Measurements from ENCODE around the gene FIP1L1.
A peak's percentile ranks its signal among the peaks of the same experiment; 100 is the strongest.
"Not testable (repeated sequence)": the region's sequence is repeated elsewhere in the genome, so short reads cannot be mapped to it uniquely, and the experiment has no call there.

Gene FIP1L1

GRCh38 chr4:53371843-53372521, 5.5 kb upstream of the FIP1L1 start:
- H3K4me3 ChIP-seq = no peak overlapping the region
- no peak overlapping the region for H3K27ac ChIP-seq

- no peak overlapping the region for H3K27ac ChIP-seq
- H3K4me3 ChIP-seq = no peak overlapping the region
These were observed 2.6 kb upstream of the FIP1L1 start for GRCh38 chr4:53374777-53375258.

GRCh38 chr4:53376900-53377299, 541 bp upstream of the FIP1L1 start:
- Histone ChIP-seq H3K4me3 (peak overlapping the region; percentile 66 to 99 (median 91)), H3K27ac (peak overlapping the region in 17 of 21 experiments; percentile 79 to 98 (median 92))

GRCh38 chr4:53378171-53378482, 686 bp downstream of the FIP1L1 start:
- peak overlapping the region; percentile 71 to 98 (median 92) for H3K27ac ChIP-seq

GRCh38 chr4:53380221-53380620, 2.8 kb downstream of the FIP1L1 start:
- Histone ChIP-seq H3K27ac (no peak overlapping the region), H3K4me3 (no peak overlapping the region)

More at GRCh38 chr4:53378171-53378482, 686 bp downstream of the FIP1L1 start:
- peak overlapping the region; percentile 66 to 99 (median 91) for H3K4me3 ChIP-seq

GRCh38 chr4:53409479-53409878, 32.0 kb downstream of the FIP1L1 start:
- not testable (repeated sequence) for H3K4me3 ChIP-seq, H3K27ac ChIP-seq

GRCh38 chr4:53419208-53419607, 41.8 kb downstream of the FIP1L1 start:
- H3K4me3 ChIP-seq = no peak overlapping the region

GRCh38 chr4:53421791-53422190, 44.4 kb downstream of the FIP1L1 start:
- Histone ChIP-seq H3K27ac (no peak overlapping the region), H3K4me3 (no peak overlapping the region)

More at GRCh38 chr4:53419208-53419607, 41.8 kb downstream of the FIP1L1 start:
- H3K27ac ChIP-seq = no peak overlapping the region

GRCh38 chr4:53422367-53422766, 44.9 kb downstream of the FIP1L1 start:
- no peak overlapping the region for H3K4me3 ChIP-seq
- H3K27ac ChIP-seq = no peak overlapping the region

- H3K4me3 ChIP-seq = no peak overlapping the region
- H3K27ac ChIP-seq = no peak overlapping the region
These were observed 46.8 kb downstream of the FIP1L1 start for GRCh38 chr4:53424280-53424679.

GRCh38 chr4:53427366-53427765, 49.9 kb downstream of the FIP1L1 start:
- no peak overlapping the region for H3K4me3 ChIP-seq
- H3K27ac ChIP-seq = no peak overlapping the region

- no peak overlapping the region for H3K27ac ChIP-seq
- no peak overlapping the region for H3K4me3 ChIP-seq
These were observed 53.6 kb downstream of the FIP1L1 start for GRCh38 chr4:53431052-53431451.

GRCh38 chr4:53432528-53433424, 55.3 kb downstream of the FIP1L1 start:
- Histone ChIP-seq H3K4me3 (no peak overlapping the region), H3K27ac (no peak overlapping the region)

GRCh38 chr4:53436251-53436650, 58.8 kb downstream of the FIP1L1 start:
- no peak overlapping the region for H3K4me3 ChIP-seq
- no peak overlapping the region for H3K27ac ChIP-seq

- Histone ChIP-seq H3K4me3 (no peak overlapping the region), H3K27ac (no peak overlapping the region)
These were observed 64.1 kb downstream of the FIP1L1 start for GRCh38 chr4:53441564-53441963.

- no peak overlapping the region for H3K4me3 ChIP-seq
- no peak overlapping the region for H3K27ac ChIP-seq
These were observed 67.5 kb downstream of the FIP1L1 start for GRCh38 chr4:53444954-53445353.

GRCh38 chr4:53450773-53451172, 73.3 kb downstream of the FIP1L1 start:
- Histone ChIP-seq H3K4me3 (no peak overlapping the region), H3K27ac (no peak overlapping the region)

GRCh38 chr4:53453385-53453784, 75.9 kb downstream of the FIP1L1 start:
- H3K4me3 ChIP-seq = no peak overlapping the region
- no peak overlapping the region for H3K27ac ChIP-seq

- Histone ChIP-seq H3K27ac (no peak overlapping the region), H3K4me3 (no peak overlapping the region)
These were observed 78.3 kb downstream of the FIP1L1 start for GRCh38 chr4:53455766-53456165.

GRCh38 chr4:53456178-53456577, 78.7 kb downstream of the FIP1L1 start:
- H3K4me3 ChIP-seq = no peak overlapping the region
- H3K27ac ChIP-seq = no peak overlapping the region

- H3K27ac ChIP-seq = no peak overlapping the region
These were observed 82.1 kb downstream of the FIP1L1 start for GRCh38 chr4:53459548-53459947.

More at GRCh38 chr4:53459548-53459947, 82.1 kb downstream of the FIP1L1 start:
- no peak overlapping the region for H3K4me3 ChIP-seq
